HG03175 (cell line): ENCODE measurements around the gene SLC25A26.

Experiments
- ATAC-seq: cut with Tn5 transposase; IDR thresholded peaks from one replicate; pipeline ENCODE4 v1.9.1; 2021; ENCODE audit warnings: mild to moderate bottlenecking, moderate library complexity; ENCODE audit not compliant: unreplicated experiment

The SLC25A26 gene, protein sequence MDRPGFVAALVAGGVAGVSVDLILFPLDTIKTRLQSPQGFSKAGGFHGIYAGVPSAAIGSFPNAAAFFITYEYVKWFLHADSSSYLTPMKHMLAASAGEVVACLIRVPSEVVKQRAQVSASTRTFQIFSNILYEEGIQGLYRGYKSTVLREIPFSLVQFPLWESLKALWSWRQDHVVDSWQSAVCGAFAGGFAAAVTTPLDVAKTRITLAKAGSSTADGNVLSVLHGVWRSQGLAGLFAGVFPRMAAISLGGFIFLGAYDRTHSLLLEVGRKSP

DNA sequence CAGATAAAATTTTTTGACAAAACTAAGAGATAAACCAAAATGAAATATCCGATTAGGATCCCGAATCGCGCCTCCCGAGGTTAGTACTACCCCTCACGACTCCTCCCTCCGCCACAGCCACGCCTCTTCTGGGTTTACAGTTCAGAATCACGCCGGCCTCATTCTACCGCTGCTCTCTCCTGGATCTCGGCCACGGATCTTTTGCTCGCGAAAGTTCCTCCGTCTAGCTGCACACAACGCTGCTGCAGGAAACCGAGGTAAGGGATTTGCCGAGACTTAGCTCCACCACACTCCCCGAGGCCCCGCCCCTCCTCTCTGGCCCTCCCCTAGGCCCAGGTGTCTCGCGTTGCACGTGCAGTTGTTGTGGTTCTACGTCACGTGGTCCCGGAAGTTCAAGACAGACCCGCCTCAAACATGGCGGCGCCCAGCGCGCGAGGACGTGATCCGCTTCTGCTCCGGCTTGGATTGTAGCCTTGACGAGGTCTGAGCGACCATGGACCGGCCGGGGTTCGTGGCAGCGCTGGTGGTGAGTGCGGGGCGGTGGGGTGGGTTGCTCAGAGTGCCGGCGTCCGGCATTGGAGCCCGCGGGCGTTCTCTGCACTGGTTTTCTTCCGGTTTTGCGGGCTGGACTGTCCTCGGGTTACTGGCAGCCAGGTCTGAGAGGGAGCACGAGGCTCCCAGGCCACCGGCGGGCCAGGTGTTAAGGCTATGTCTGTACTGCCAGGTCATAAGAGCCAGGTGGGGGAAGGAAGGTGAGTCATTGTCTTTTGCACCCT is at the start of gene SLC25A26:
TSS of gene SLC25A26 (plus strand) at position 400 of the 776 bp plus-strand sequence. CDS start at position 494, 94 bp downstream.
- peak; percentile 99 for ATAC-seq

DNA sequence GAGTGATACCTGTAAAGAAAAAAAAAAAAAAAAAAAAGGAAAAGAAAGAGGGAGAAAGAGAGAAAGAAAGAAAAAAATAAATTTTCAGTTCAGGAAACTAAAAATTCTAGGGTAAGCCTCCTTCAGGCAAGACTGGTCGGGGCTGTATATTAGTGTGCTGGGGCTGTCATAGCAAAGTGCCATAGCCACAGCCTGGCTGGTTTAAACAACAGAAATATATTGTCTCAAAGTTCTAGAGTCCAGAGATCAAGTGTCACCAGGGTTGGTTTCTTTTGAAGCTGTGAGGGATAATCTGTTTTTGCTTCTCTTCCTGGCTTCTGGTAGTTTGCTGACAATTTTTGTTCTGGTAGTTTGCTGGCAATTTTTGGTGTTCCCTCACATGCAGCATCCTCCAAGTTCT is 48.4 kb upstream of the SLC25A26 start:
- no peak for ATAC-seq

DNA sequence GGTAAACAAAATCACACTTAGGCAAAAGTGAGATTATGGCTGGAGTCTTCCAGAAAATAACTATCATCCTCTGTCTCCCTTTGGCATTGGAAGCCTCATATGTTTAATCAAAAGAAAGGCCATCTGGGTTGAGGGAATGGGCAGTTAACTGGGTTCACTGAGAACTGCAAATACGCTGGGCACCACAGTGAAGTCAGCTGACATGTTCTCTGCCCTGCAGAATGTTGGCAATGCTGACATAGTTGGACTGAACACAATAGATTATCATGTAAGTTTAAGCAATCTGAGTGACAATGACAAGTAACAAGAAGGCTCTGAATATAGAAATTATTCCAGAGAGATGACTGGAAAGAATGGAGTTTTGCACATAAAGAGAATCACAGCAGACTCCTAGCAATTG is 43.8 kb upstream of the SLC25A26 start:
- no peak for ATAC-seq

DNA sequence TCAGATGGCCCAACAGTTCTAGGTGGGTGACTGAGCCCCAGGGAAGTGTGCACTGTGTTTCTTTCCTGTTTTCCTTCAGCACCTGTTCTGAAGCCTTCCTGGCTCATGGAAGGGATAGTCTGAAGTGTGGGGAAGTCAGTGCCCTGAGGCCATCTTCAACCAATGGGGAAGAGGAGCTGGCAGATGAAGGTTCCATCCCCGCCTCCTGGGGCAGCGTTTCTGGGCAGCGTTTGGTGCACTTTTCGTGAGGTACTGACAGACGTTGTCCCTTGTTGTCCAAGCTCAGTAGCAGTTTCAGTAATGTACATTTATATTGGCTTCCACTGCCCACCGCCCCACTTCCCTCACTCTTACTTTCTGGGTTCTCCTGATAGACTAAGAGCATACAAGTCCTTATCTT is 42.6 kb upstream of the SLC25A26 start:
- no peak for ATAC-seq

DNA sequence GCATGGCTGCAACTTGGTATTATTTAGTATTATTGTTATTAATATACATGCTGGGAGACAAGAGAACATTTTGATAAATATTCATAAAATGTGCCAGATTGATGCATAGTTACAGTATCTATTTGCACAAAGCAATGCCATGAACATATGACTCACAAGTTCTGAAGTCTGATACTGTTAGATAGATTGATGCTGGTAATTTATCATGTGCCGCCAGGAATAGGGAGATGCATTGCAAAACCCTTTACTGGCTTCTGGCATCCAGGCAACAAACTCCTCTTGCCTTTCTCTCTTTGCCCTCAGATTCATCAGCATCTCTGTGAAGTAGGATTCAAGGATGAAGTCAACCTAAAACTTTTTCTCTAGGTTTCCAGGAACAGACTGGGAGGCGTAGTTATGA is 41.0 kb upstream of the SLC25A26 start:
- no peak for ATAC-seq

DNA sequence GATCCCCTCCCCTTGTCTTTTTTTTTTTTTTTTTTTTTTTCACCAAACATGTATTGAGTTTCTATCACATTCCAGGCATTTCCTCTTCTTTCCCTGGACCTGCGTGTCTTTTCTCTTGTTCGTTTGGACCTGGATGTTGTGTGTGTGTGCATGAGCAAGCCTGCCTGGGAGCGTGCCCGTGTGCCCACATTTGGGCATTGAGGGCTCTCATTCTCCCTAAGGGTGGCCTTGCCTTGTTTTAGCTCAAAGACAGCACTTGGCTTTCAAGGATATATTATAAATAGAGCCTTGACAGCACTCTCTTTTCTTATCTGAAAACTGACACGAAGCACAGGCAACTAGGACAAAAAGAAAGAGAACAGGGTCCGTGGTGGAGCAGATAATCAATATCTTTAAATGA is 39.0 kb upstream of the SLC25A26 start:
- ATAC-seq = no peak

DNA sequence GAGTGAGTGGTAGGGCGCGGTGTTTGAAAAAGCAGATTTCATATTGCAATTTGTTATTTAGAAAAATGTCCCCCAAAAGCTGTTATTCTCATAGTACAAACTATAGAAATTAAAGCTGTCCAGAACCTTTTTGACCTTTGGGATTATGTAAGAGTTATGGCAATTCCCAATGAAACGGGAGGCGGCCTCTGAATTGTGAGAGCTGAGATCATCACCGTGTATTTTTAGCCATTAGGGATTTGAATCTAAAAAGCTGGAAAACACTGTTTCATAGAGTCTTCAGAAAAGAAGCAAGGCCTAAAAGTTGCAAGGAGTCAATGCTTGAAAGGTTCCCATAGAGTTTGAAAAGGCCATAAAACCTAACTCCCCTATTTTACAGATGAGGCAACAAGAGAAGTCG is 38.6 kb upstream of the SLC25A26 start:
- ATAC-seq = no peak

DNA sequence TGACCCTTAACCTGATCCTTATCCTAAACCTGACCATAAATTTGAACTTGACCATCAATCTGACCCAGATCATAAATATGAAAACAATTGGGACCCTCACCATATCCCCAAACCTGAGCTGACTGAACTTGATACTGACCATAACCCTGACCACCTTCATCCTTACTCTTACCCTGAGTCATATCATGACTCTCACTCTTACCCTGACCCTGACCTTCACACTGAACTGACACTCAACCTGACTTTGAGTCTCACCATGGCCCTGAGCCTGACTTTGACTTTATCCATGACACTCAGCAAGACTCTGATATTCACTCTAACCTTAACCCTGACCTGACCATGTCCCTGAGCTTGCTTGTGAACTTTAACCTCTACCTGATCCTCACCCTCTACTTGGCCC is 34.3 kb upstream of the SLC25A26 start:
- ATAC-seq = no peak

DNA sequence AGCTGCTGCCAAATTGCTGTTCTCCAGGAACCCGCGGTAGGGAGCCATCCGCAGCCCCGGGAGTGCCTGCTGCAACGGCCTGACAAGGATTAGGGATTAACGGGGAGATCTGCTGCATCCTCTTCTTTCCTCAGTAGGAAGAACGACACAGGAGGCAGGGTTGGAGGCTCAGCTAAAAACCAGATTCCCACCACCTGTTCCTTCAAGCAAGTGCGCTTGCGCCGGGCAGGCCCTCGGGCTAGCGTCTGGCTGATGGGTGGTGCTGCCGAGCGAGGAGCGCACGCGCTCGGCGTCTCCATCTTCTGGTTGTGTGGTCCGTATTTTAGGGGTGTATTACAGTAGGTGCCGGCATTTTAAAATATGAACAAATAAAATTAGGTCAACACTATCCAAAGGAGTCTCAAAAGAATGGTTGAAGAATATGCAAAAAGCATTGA is 25.4 kb upstream of the SLC25A26 start:
- ATAC-seq = no peak

DNA sequence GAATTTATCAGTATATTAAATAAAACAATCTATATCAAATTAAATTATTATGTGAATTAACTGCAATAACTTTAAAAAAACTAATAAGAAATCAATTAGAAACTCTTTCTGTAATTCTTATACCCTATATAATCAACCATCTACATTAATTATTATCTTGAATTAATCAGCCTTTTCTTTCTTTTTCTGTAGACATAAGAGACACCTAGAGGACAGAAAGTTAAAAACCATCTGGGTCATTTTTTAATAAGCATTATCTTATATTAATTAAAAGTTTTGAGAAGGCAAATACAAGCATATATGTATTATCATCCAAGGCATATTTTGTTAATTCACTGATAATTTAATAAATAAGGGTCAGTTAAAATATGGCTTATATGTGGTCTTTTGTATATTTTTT is 24.2 kb upstream of the SLC25A26 start:
- ATAC-seq = no peak

DNA sequence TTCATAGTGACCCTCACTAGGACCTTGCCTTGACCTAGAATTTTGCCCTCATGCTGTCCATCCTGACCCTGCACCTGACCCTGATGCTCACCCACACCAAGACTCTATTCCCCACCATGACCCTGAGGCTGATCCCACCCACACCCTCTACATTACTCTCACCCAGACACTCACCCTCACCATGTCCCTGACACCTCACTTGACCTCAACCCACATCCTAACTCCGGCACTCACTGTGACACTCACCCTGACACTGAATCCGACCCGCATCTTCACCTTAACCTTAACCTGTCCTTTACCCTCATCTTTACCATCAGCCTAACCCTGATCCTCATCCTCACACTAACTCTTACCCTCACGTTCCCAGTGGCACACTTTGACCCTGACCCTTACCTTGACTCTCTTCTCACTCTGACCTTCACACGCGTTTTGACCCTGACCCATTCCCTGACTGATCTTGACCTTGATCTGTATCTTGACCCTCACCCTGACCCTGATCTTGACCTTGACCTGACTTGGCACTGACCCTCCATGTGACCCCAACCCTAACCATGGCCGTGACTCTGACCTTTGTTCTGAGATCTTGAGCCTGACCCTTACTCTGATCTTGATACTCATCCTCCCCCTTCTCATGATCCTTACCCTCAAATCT is 22.2 kb upstream of the SLC25A26 start:
- ATAC-seq = no peak

DNA sequence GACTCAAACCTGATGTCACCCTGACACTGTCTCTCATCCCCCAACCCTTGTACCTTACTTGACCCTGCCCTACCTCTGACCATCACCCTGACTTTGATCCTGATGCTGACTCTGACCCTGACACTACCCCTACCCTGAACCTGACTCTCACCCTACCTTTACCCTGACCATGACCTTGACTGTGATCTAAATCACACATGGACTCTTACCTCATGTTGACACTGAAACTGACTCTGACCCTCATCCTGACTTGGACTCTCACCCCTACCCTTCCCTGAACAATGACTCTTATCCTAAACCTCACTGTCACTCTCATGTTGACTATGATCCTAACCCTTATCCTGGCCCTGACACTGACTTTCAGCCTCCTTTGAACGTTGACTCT is 21.7 kb upstream of the SLC25A26 start:
- no peak for ATAC-seq

DNA sequence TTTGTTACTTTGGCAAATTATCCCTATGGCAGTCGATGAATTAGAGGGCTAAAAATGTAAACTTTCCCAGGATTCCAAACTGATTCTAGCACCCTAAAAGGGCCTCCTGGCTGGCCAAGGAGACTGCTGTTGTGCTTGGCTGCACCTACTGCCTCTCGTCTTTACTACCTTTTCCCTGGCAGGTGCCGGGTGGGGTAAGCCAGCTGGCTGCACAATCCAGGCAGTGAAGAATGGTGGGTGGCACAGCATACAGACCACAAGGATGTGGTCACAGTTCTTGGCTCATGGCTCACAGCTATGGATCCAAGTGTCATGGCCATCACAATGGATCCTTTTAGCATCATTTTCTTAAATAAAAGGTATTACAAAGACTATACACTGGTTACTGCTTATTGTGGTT is 20.7 kb upstream of the SLC25A26 start:
- ATAC-seq = no peak

DNA sequence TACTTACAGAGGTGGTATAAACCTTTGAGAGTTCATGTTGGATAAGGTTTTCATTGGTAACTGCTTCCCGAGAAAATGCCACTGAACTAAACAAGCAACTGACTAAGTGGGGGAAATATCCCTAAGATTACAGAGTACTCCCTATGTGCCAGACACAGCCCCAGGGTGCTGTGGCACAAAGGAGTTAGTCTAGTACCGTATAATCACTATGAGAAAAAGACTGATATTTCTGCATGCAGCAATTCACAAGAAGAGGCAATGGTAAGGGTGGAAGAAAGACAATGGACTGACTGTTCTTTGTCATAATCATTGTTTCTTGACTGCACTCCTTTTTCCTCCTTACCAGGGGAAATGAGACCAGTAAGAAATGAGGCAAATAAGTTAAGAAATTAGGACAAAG is 20.0 kb upstream of the SLC25A26 start:
- no peak for ATAC-seq

DNA sequence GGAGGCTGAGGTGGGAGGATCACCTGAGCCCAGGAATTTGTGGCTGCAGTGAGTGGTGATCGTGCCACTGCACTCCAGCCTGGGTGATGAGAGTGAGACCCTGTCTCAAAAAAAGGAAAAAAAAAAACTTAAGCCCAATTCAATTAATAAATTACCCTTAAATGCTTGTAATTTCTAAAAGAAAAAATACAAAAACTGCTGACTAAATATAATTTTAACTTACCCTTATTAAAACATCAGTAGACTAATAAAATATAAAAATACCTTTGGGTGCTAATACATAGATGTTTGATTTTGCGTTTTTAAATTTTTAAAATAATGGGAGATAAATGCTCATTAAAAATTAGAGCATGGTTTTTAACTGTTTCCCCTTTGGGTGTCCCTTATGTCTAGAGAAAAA is 17.5 kb upstream of the SLC25A26 start:
- no peak for ATAC-seq

DNA sequence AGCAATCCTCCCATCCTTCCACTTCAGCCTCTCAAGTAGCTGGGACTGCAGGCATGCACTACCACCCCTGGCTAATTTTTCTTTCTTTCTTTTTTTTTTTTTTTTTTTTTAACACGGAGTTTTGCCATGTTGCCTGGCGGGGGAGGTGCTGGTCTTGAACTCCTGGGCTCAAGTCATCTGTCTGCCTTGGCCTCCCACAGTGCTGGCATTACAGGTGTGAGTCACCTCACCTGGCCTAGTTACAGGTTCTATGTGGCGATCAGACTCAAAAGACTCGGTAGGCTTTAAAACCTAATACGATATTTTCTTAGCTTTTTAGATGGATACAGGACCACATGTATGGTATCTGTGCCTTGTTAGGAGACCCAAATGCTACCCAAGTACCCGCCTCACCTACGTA is 14.0 kb upstream of the SLC25A26 start:
- ATAC-seq = no peak

DNA sequence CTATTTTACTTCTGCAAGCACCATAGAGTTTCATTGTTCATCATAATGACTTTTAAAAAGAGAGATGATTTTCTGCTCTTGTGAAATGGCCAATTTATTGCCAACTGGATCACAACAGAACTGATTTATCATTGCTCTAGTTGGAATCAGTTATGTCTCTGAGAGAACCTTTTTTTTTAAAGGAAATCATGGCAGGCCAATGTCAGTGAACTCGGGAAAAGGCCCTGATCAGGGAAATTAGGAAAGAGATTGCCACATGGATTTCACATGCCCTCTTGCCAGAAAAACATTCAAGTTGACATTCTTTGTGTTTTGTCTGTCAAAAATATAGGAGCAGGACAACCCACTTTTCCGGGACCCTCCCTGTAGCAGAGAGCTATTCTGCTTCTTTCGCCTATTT is 12.6 kb upstream of the SLC25A26 start:
- ATAC-seq = no peak

DNA sequence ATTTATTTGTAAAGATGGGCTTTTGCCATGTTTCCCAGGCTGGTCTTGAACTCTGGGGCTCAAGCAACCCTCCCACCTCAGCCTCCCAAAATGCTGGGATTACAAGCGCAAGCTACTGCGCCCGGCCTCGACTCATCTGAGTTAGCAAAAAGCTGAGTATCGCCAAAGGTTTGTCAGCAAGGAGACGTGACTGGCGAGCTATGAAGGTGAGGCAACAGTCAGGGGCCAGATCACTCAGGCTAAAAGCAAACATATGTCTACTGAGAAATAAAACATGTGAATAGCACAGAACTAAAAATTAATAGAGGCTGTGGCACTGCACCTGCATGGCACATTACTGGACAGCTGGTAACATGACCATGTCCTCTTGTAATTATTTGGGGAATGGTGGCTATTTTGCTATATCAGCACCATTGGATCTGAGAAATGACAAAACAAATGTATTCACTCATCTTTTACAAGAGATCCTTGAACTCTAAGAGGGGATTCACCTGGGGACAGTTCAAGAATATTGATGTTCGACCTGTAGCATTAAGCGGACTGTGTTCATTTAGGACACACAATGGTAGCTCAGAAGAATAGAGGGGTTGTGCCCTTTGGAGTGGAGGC is 10.0 kb upstream of the SLC25A26 start:
- no peak for ATAC-seq

DNA sequence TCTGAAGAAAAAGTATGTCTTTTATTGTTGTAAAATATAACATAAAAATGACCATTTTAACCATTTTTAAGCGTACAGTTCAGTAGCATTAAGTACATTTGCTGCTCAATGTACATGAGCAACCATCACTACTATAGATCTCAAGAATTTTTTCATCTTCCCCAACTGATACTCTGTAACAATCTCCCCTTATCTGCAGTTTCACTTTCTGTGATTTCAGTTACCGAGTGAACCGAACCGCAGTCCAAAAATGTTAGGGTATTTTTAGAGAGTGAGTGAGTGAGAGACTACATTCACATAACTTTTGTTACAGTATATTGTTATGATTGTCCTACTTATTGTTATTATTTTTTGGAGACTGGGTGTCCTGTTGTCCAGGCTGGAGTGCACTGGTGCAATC is 9.0 kb upstream of the SLC25A26 start:
- ATAC-seq = peak; percentile 51

DNA sequence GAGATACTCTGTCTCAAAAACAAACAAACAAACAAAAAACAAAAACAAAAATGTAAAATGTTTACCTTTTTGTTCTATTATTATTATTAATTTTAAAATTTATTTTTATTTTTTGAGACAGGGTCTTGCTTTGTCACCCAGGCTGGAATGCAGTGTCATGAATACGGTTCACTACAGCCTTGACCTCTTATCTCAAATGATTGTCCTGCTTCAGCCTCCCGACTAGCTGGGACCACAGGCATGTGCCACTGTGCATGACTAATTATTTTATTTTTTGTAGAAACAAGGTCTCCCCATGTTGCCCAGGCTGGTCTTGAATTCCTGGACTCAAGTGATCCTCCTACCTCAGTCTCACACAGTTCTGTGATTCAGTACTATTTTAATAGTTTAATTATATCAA is 5.7 kb upstream of the SLC25A26 start:
- ATAC-seq = no peak

DNA sequence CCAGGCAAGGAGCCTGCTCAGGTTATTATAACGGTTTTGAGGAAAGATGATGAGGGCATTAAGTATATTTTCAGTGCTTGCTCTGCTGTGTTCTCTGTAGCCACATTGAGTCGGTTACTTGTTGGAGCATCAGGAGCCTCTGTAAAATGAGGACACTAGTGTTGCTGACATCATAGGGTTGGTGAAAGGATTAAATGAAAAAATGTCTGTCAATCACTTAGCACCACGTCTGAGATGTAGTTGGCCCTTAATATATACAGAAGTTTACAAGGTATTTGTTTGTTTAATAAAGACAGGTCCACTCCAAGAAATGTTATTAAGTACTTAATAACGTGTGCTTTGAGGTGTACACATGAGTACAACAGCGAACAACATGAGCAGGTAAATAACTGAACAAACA is 735 bp upstream of the SLC25A26 start:
- ATAC-seq = no peak

DNA sequence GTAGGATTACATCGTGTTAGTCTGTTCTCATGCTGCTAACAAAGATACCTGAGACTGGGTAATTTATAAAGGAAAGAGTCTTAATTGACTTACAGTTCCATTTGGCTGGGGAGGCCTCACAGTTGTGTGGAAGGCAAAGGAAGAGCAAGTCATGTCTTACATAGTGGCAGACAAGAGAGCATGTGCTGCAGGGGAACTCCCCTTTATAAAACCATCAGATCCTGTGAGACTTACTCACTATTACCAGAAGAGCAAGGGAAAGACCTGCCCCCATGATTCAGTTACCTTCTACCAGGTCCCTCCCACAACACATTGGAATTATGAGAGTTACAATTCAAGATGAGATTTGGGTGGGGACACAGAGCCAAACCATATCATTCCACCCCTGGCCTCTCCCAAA is 3.4 kb downstream of the SLC25A26 start:
- ATAC-seq = no peak
